Activated CD8-positive, alpha-beta memory T cell treated with anti-CD3 and anti-CD28 coated beads for 48 hours (primary cell): ENCODE data around the gene OLAH.

Experiments
- DNase-seq, 3 experiments: peaks; one replicate each; pipeline ENCODE4 v3.0.0-alpha.2; 2020; ENCODE audit warnings: low read depth in 2 of 3, low spot score in 2 of 3

Gene OLAH

GRCh38 chr10:15068802-15069201, 25.1 kb downstream of the OLAH start:
- DNase-seq = no peak

DNA sequence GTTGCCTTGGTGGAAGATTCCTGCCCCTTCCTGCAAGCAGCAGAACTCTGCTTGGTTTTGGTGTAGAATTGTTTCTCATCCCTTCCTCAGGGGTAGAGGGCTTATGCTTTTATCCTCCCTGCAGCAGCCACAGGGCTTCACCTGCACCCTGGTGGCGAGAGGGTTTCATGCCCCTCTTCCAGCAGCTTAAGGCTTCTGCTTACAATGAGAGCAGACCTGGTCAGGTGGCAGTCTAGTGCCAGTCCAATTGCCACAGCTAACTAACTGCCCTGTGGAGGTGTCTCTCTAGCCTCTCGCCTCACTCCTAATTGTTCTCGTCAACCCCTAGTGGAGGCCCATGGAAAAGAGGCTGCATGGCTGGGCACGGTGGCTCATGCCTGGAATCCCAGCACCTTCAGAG, 25.5 kb downstream of the OLAH start:
- no peak for DNase-seq

DNA sequence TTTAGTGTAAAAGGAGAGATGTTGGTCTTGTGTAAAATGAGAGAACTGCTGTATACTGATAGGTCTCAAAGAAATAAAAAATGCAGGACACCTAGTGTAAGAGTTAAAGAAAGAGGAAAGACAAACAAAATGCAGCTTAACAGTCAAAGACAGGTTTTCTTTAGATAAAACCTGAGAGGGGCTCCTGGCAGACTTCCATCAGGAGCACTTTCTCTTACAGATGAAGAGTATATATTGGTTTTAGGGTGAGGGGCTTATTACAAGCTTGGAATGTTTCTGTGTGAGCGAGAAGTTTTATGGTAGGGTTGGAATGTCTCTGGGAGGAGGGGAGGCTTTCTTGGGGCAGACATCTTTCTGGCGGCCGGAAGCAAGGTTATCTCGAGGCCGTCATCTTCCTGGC, 28.6 kb downstream of the OLAH start:
- no peak for DNase-seq

DNA sequence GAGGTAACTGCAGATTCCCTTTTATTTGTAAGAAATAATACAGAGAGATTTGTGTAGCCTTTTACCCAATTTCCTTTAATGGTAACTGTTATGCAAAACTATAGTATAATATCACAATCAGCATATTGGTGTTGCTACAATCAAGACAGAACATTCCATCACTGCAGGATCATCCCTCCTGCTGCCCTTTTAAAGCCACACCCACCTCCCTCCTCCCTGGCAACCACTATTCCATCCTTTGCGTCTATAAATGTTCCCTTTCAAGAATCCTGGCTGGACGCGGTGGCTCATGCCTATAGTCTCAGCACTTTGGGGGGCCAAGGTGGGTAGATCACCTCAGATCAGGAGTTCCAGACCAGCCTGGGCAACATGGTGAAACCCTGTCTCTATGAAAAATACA, 31.7 kb downstream of the OLAH start:
- DNase-seq = no peak

- no peak for DNase-seq
Observed at GRCh38 chr10:15083674-15084501, 40.1 kb downstream of the OLAH start.

GRCh38 chr10:15084502-15084922, 40.8 kb downstream of the OLAH start:
- no peak for DNase-seq

DNA sequence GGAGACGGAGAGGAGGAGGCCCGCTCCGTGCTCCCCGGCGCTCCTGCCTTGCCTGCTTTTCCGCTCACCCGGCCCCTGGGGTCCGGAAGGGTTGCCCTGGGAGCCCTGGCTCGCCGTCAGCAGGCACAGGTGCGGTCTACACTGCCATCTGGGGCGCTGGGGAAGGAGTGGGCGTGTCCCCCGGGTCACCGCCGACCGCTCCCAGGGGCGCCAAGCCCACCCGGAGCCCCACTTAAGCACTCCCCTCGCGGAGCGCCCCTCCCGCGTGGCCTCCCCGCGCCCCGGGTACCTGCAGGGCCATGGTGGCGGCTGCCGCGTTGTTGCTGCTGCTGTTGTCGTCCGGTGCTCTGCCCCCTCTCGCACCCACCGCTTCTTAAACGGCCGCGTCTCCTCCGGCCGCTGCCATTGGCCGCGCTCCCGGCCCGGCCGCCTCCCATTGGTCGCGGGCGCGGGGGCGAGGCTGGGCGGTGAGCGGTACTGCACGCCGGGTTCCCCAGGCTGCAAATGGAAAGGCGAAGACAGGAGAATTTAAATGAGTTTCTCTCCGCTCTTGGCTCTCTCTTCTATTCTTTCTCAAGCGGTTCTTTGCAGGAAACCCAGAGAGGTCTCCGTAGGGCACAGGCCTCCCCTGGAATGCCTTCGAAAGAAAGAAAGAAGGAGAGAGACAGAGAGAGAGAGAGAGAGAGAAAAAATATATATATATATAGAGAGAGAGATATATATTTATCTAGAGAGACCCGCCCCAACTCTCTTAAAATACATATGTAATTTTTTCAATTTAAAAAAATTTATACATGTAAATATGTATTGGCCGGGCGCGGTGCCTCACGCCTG, 44.9 kb downstream of the OLAH start, which contains the start of gene ACBD7:
TSS of gene ACBD7 (minus strand) at position 349 of the 834 bp plus-strand sequence. CDS start at position 301, 48 bp downstream.
- peak; percentile 58 to 70 (median 63) for DNase-seq

- DNase-seq = no peak
Observed at GRCh38 chr10:15091418-15091817, 47.7 kb downstream of the OLAH start.

- DNase-seq = no peak
Observed at GRCh38 chr10:15092855-15093408, 49.2 kb downstream of the OLAH start.

DNA sequence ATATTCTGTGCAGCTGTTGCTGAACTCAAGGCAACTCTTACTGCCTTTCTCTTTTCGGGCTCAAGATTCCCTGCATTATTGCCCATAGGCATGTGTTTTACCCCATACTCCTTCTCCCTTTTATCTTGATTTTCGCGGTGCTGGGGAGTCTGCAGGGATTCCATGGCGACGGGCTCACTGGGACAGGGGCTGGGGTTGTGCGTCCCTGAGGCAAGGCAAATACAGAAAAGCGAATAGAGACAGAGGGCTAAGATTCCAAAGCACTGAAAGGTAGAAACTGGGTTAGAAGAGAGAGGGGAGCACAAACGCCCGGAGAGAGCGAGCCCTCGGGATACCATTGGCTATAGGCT, 52.9 kb downstream of the OLAH start:
- no peak for DNase-seq

DNA sequence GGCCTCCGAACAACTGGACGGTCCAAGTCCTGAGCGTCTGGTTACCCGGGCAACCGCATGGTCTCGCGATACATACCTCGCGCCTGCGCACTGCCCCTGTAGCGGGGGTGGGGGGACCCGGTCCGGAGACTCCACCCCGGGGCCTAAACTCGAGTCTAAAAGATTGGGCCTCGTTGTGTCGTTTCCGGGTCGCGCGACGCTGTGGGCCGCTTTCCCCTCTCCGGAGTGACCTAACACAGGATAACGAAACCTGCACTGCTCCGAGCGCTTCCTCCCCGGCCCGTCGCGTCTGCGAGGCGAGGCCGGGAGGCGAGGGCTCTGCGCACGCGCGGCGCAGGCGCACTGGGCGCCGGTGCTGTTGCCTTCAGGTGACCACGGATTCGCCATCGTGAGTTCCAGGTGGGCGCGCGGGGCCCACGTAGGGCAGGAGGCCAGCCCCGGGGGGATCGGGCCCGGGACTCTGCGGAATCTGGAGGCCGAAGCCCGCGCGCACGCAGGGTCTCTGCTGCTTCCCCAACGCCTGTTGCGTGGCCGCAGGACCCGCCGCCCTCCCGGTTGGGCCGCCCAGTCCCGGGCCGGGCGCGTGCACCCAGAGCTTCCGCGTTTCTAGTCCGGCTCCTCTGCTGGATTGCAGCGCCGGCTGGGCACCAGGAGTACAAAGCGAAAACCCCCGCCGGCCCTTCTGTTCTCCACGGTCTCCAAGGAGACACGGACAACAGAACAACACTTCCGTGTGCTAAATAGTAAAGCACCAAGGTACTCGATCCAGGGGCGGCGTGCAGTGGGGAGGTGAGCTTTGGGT, 53.5 kb downstream of the OLAH start, which contains the start of gene RPP38:
TSS of gene RPP38 (plus strand) at position 345 of the 802 bp plus-strand sequence. CDS start 5,960 bp downstream, outside the sequence.
- DNase-seq = peak; percentile 93 to 97 (median 96)

DNA sequence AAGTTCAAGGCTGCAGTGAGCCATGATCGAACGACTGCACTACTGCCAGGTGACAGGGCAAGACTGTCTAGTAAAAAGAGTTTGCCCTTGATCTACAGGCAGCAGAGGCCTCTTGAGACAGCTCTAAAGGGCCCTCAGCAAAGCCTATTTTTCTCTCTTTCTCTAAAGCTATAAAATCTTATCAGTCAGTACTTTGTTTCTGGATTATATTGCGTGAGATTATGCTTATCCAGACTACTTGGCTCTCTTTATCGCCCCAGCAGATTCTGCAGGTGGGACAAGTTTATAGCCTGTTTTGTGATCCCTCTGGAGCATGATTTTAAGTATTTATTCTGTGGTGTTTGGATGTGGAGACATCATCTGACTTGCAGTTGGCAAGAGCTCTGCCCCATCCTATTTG, 56.1 kb downstream of the OLAH start:
- DNase-seq = no peak

GRCh38 chr10:15103513-15103912, 59.8 kb downstream of the OLAH start:
- DNase-seq = no peak

GRCh38 chr10:15106352-15107013, 62.7 kb downstream of the OLAH start:
- DNase-seq = peak in 2 of 3 experiments; percentile 21 to 31

- no peak for DNase-seq
Observed at GRCh38 chr10:15112657-15113056, 68.9 kb downstream of the OLAH start.

GRCh38 chr10:15113766-15114165, 70.0 kb downstream of the OLAH start:
- no peak for DNase-seq

DNA sequence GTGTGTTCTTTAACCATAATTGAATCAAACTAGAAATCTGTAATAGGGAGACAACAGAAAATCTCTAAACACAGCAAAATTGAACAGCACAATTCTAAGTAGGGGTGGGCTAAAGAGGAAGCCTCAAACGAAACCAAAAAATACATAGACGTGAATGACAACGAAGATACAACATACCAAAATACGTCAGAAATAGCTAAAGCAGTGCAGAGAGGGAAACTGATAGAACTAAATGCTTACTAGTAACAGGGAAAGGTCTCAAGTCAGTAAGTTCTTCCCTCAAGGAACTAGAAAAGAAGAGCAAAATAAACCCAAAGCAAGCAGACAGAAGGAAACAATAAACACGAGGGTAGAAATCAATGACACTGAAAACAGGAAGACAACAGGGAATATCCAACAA, 72.5 kb downstream of the OLAH start:
- DNase-seq = no peak

GRCh38 chr10:15118615-15119014, 74.9 kb downstream of the OLAH start:
- no peak for DNase-seq

DNA sequence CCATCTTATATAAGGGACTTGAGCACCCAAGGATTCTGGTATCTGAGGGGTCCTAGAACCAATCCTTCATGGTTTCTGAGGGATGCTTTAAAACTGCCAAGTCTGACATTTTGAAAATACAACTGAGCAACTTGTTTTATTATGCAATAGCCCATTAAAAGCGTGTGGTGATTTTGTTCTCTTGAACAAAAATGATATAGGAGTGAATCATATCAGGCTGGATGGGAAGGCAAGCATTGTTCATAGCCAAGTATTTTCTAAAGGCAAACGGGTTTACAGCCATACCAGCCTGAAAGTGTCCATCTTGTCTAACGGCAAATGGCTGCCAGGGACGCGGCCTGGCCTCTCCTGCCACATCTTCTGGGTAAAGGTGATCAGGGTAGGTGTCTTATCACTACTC, 76.8 kb downstream of the OLAH start:
- DNase-seq = no peak

DNA sequence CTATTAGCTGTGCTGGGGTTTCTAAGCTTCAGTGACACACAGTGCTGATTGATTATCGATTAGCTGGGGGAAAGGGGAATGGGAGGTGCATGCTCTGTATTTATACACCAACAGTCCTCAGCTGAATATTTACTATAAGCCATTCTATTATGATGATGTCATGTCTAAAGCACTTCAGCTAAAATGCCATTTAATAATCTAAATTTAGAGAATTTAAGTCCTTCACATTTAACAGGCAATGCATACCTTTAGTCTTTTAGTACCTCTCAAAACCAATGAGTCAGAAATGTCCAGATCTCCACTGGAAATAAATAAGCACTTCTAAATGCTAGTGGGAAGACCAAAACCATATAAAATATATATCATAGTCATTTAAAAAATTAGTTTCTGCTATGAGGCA, 78.0 kb downstream of the OLAH start:
- DNase-seq = no peak
